MCF 10A (cell line): ENCODE measurements around the gene TMEM135. TPM values are rescaled to one million over a fixed set of nuclear protein-coding genes. Genes with fewer than 3 reads are reported as not detected.

Experiments used
- BruUV-seq: library from RNA; stranded (reverse); fragments of 400-500 nt; replicated peaks from 2 replicates; lab custom pipeline; 2021; lab: Mats Ljungman, UMichigan
- CTCF ChIA-PET: fragments of 300-600 bp; sonication (Branson Sonifier 250); formaldehyde crosslinking; extraction: SDS; loops from one replicate; lab custom pipeline; 2021; ENCODE audit warnings: antibody characterized with exemption, inconsistent platforms; lab: Yijun Ruan, JAX
- POLR2A ChIA-PET: fragments of 300-600, 350-650 bp; sonication (Branson Sonifier 250); formaldehyde crosslinking; extraction: SDS; loops from one replicate; lab custom pipeline; 2020; ENCODE audit warnings: antibody characterized with exemption, inconsistent platforms; lab: Yijun Ruan, JAX
- DNase-seq: peaks from one replicate; pipeline ENCODE4 v3.0.0-alpha.2; 2018; ENCODE audit not compliant: unreplicated experiment
- H3K27ac Mint-ChIP-seq: one replicate; pipeline ENCODE4 v1.8.0; 2022; ENCODE audit warnings: mild to moderate bottlenecking, low read depth, mixed read lengths; ENCODE audit not compliant: unreplicated experiment
- H3K27me3 Mint-ChIP-seq: one replicate; pipeline ENCODE4 v1.8.0; 2022; ENCODE audit warnings: mixed read lengths; ENCODE audit not compliant: insufficient read depth, unreplicated experiment
- H3K36me3 Mint-ChIP-seq: one replicate; pipeline ENCODE4 v1.8.0; 2022; ENCODE audit warnings: mild to moderate bottlenecking, moderate library complexity, mixed read lengths; ENCODE audit not compliant: insufficient read depth, unreplicated experiment
- H3K4me1 Mint-ChIP-seq: one replicate; pipeline ENCODE4 v1.8.0; 2022; ENCODE audit warnings: mixed read lengths; ENCODE audit not compliant: insufficient read depth, unreplicated experiment
- H3K4me3 Mint-ChIP-seq: one replicate; pipeline ENCODE4 v1.8.0; 2022; ENCODE audit warnings: mild to moderate bottlenecking, moderate library complexity, mixed read lengths; ENCODE audit not compliant: unreplicated experiment
- H3K9me3 Mint-ChIP-seq: one replicate; pipeline ENCODE4 v1.8.0; 2022; ENCODE audit warnings: mixed read lengths; ENCODE audit not compliant: unreplicated experiment
- intact Hi-C: fragments of 100-400 bp; cut with micrococcal nuclease; formaldehyde crosslinking; loops from 2 replicates; pipeline ENCODE4 v1.14.1; 2022
- total RNA-seq: library from RNA; stranded (reverse); gene quantifications from 2 replicates; pipeline ENCODE4 v1.2.3, GENCODE V29; 2022
- TF ChIP-seq, protein P1 (sequence below): fragments of 200-600 bp; IDR thresholded peaks from one replicate; pipeline ENCODE4 v1.8.0; 2022; ENCODE audit warnings: antibody characterized with exemption, mild to moderate bottlenecking; ENCODE audit not compliant: unreplicated experiment

The TMEM135 gene
- total RNA-seq, 1 experiment from 2014 or later: 10.7 TPM

DNA sequence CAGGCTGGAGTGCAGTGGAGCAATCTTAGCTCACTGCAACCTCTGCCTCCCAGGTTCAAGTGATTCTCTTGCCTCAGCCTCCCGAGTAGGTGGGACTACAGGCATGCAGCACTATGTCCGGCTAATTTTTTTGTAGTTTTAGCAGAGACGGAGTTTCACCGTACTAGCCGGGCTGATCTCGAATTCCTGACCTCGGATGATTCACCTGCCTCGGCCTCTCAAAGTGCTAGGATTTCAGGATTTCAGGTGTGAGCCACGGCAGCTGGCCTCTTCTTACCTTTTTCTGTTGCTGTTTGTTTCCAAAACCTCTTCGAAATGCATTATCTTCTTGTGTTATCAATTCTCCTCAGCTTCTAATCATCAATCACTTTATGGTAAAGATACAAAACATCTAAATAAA lies 22.1 kb upstream of the TMEM135 start:
- H3K36me3 Mint-ChIP-seq: no peaks in the 10 kb centered on the region
- intact Hi-C loops: no loop called here
- no peak overlapping the region for H3K27ac Mint-ChIP-seq
- DNase-seq: no peak
- POLR2A ChIA-PET: interaction anchor here (0.6 to 1.0 kb wide), 3 partner anchors 22 to 47 kb away, joined by 3 to 4 read pairs (median 3); partner anchors contain the start of gene TMEM135
- peaks cover 6% of the 10 kb centered on the region for H3K4me1 Mint-ChIP-seq
- CTCF ChIA-PET: interaction anchor here (0.6 to 1.7 kb wide), 3 partner anchors 20 to 271 kb away, joined by 3 to 4 read pairs (median 4); no protein-coding TSS in a partner anchor
- H3K27me3 Mint-ChIP-seq: no peaks in the 10 kb centered on the region
- no peak overlapping the region for H3K4me3 Mint-ChIP-seq
- H3K9me3 Mint-ChIP-seq: no peaks in the 10 kb centered on the region
- BruUV-seq: no TSS peak
- TF ChIP-seq, protein P1, sequence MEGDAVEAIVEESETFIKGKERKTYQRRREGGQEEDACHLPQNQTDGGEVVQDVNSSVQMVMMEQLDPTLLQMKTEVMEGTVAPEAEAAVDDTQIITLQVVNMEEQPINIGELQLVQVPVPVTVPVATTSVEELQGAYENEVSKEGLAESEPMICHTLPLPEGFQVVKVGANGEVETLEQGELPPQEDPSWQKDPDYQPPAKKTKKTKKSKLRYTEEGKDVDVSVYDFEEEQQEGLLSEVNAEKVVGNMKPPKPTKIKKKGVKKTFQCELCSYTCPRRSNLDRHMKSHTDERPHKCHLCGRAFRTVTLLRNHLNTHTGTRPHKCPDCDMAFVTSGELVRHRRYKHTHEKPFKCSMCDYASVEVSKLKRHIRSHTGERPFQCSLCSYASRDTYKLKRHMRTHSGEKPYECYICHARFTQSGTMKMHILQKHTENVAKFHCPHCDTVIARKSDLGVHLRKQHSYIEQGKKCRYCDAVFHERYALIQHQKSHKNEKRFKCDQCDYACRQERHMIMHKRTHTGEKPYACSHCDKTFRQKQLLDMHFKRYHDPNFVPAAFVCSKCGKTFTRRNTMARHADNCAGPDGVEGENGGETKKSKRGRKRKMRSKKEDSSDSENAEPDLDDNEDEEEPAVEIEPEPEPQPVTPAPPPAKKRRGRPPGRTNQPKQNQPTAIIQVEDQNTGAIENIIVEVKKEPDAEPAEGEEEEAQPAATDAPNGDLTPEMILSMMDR: no peak

GRCh38 chr11:87019613-87020271 lies 18.0 kb upstream of the TMEM135 start:
- BruUV-seq: no TSS peak
- intact Hi-C loops: no loop called here
- Mint-ChIP-seq H3K36me3 (no peaks in the 10 kb centered on the region), H3K27ac (peak overlapping the region; percentile 65), H3K9me3 (no peaks in the 10 kb centered on the region), H3K4me3 (no peak overlapping the region), H3K27me3 (no peaks in the 10 kb centered on the region), H3K4me1 (peaks cover 6% of the 10 kb centered on the region)
- CTCF ChIA-PET: interaction anchor here (0.5 to 1.2 kb wide), 2 partner anchors 12 to 270 kb away, joined by 3 to 4 read pairs; no protein-coding TSS in a partner anchor
- DNase-seq: no peak
- POLR2A ChIA-PET: interaction anchor here (1.1 to 1.6 kb wide), 2 partner anchors 18 to 20 kb away, joined by 4 read pairs; partner anchors contain the start of gene TMEM135
- TF ChIP-seq, protein P1: no peak

- Mint-ChIP-seq H3K27me3 (no peaks in the 10 kb centered on the region), H3K4me3 (no peak overlapping the region), H3K36me3 (no peaks in the 10 kb centered on the region), H3K9me3 (peaks cover 2% of the 10 kb centered on the region), H3K27ac (no peak overlapping the region), H3K4me1 (peaks cover 6% of the 10 kb centered on the region)
- CTCF ChIA-PET: interaction anchor here (0.7 kb wide), 1 partner anchor 15 kb away, joined by 3 read pairs; no protein-coding TSS in a partner anchor
- intact Hi-C loops: no loop called here
- TF ChIP-seq, protein P1: no peak
- POLR2A ChIA-PET: interaction anchor here (1.1 to 1.6 kb wide), 2 partner anchors 17 to 19 kb away, joined by 4 read pairs; partner anchors contain the start of gene TMEM135
- BruUV-seq: no TSS peak
- no peak for DNase-seq
These were observed 17.4 kb upstream of the TMEM135 start for GRCh38 chr11:87020336-87020735.

GRCh38 chr11:87020764-87021365 lies 16.9 kb upstream of the TMEM135 start:
- Mint-ChIP-seq H3K36me3 (no peaks in the 10 kb centered on the region), H3K4me3 (no peak overlapping the region), H3K27ac (no peak overlapping the region), H3K27me3 (no peaks in the 10 kb centered on the region), H3K9me3 (peaks cover 8% of the 10 kb centered on the region), H3K4me1 (peaks cover 6% of the 10 kb centered on the region)
- intact Hi-C loops: no loop called here
- TF ChIP-seq, protein P1: no peak
- BruUV-seq: no TSS peak
- ChIA-PET POLR2A (interaction anchor here (1.1 to 1.6 kb wide), 2 partner anchors 17 to 19 kb away, joined by 4 read pairs; partner anchors contain the start of gene TMEM135), CTCF (interaction anchor here (0.7 to 2.5 kb wide), 2 partner anchors 14 to 26 kb away, joined by 3 to 13 read pairs; no protein-coding TSS in a partner anchor)
- DNase-seq: no peak
